Kidney (tissue), 14 donors: Measurements from ENCODE around the gene COX18. TPM values are rescaled to one million over a fixed set of nuclear protein-coding genes. Genes with fewer than 3 reads are reported as not detected.

Experiments
- DNase-seq, 5 donors: peaks; one replicate each; pipeline ENCODE4 v3.0.0-alpha.2; 2013 to 2020
- FAIRE-seq: peaks from 2 replicates; lab custom pipeline; 2012; peaks lifted over from hg19 to GRCh38; lab: Jason Lieb, UNC
- H3K27ac ChIP-seq, 2 donors: one replicate each; pipeline ENCODE4 v1.7.0; 2013; ENCODE audit warnings: low read depth in 2 of 2, low read length in 2 of 2, inconsistent platforms in 1 of 2
- H3K27me3 ChIP-seq: one replicate; pipeline ENCODE4 v1.7.1; 2013; ENCODE audit warnings: low read length, inconsistent platforms; ENCODE audit not compliant: control insufficient read depth, insufficient read depth
- H3K36me3 ChIP-seq, 3 donors: one replicate each; pipeline versions ENCODE4 v1.7.0 to v1.7.1; 2013; ENCODE audit warnings: low read length in 3 of 3, control low read depth in 1 of 3, inconsistent platforms in 1 of 3; ENCODE audit not compliant: insufficient read depth in 3 of 3, control insufficient read depth in 2 of 3
- H3K4me1 ChIP-seq, 3 donors: one replicate each; pipeline versions ENCODE4 v1.7.0 to v1.7.1; 2013; ENCODE audit warnings: low read length in 3 of 3, inconsistent platforms in 1 of 3, low read depth in 1 of 3; ENCODE audit not compliant: control insufficient read depth in 2 of 3, insufficient read depth in 2 of 3
- H3K4me3 ChIP-seq, 3 donors: one replicate each; pipeline versions ENCODE4 v1.7.0 to v1.8.1; 2013; ENCODE audit warnings: low read length in 3 of 3, control low read depth in 1 of 3, inconsistent platforms in 1 of 3
- H3K9ac ChIP-seq, 3 donors: one replicate each; pipeline versions ENCODE4 v1.7.0 to v1.7.1; 2013; ENCODE audit warnings: low read length in 3 of 3, control low read depth in 1 of 3, inconsistent platforms in 1 of 3
- H3K9me3 ChIP-seq, 3 donors: one replicate each; pipeline versions ENCODE4 v1.7.0 to v1.7.1; 2013; ENCODE audit warnings: low read length in 3 of 3, control low read depth in 1 of 3, inconsistent platforms in 1 of 3; ENCODE audit not compliant: control insufficient read depth in 2 of 3, insufficient read depth in 1 of 3
- CTCF ChIP-seq: IDR thresholded peaks from 3 replicates; pipeline ENCODE4 v1.5.1; 2012; ENCODE audit warnings: mild to moderate bottlenecking, moderate library complexity, borderline replicate concordance; ENCODE audit not compliant: insufficient read depth; ENCODE audit errors: extremely low read depth
- intact Hi-C: fragments of 100-400 bp; cut with DNase I; formaldehyde crosslinking; loops from one replicate; pipeline ENCODE4 v1.11.1; 2022
- polyA plus RNA-seq: library from polyadenylated mRNA; stranded (reverse); fragments of 350-450 nt; fragmentation: Illumina TruSeq; extraction: RNeasy Lipid Tissue Mini Kit (QIAGEN cat#74804); gene quantifications from one replicate; pipeline ENCODE4 v1.2.3, GENCODE V29; 2014; ENCODE audit warnings: low read depth, low replicate concordance; ENCODE audit not compliant: insufficient read depth
- total RNA-seq: library from RNA; stranded (reverse); fragmentation: NEBNext Ultra II Directional; extraction: Animal tissue kit (Norgen Biotek cat#: 25700); gene quantifications from one replicate; pipeline ENCODE4 v1.2.1, GENCODE V29; 2021
- donor health status: control.
- donor health status: control.
- donor health status: control.
- donor health status: control.
- donor health status: control.
- donor health status: DM: yes; HTN: yes; CAD: no.
- donor health status: Normal renal cell carcinoma (clear cell type).

COX18 gene
- total and polyA plus RNA-seq, 2 donors from 2014 or later, result 12.5 to 15.8 TPM

- intact Hi-C loops, result no loop called here
- H3K36me3 ChIP-seq, result no peaks in the 10 kb centered on the region
- H3K27me3 ChIP-seq, result no peaks in the 10 kb centered on the region
- peak; percentile 65 for TF ChIP-seq CTCF
- H3K4me1 ChIP-seq, result no peaks in the 10 kb centered on the region
- peak; percentile 76 for FAIRE-seq
- DNase-seq, result peak in 2 of 5 donors; percentile 60 to 78
- no peak overlapping the region for H3K4me3 ChIP-seq
- H3K9ac ChIP-seq, result no peak overlapping the region
- no peaks in the 10 kb centered on the region for H3K9me3 ChIP-seq
- H3K27ac ChIP-seq, result no peak overlapping the region
These were observed 50.0 kb downstream of the COX18 start for GRCh38 chr4:73019462-73020047.

- no peak overlapping the region for H3K9ac ChIP-seq
- H3K4me3 ChIP-seq, result no peak overlapping the region
- H3K4me1 ChIP-seq, result no peaks in the 10 kb centered on the region
- DNase-seq (no peak), FAIRE-seq (no peak)
- no peaks in the 10 kb centered on the region for H3K36me3 ChIP-seq
- H3K27ac ChIP-seq, result no peak overlapping the region
- intact Hi-C loops, result no loop called here
- H3K27me3 ChIP-seq, result no peaks in the 10 kb centered on the region
- no peaks in the 10 kb centered on the region for H3K9me3 ChIP-seq
- no peak for TF ChIP-seq CTCF
These were observed 50.9 kb downstream of the COX18 start for GRCh38 chr4:73018595-73018994.

- intact Hi-C loops, result no loop called here
- Histone ChIP-seq H3K4me3 (no peak overlapping the region), H3K36me3 (no peaks in the 10 kb centered on the region), H3K27ac (no peak overlapping the region), H3K9ac (no peak overlapping the region), H3K27me3 (no peaks in the 10 kb centered on the region), H3K4me1 (no peaks in the 10 kb centered on the region), H3K9me3 (no peaks in the 10 kb centered on the region)
- no peak for FAIRE-seq
- no peak for TF ChIP-seq CTCF
- DNase-seq, result no peak
These were observed 56.2 kb downstream of the COX18 start for GRCh38 chr4:73013310-73013709.

GRCh38 chr4:73012673-73013072 lies 56.8 kb downstream of the COX18 start:
- no peak for TF ChIP-seq CTCF
- no peak overlapping the region for H3K4me3 ChIP-seq
- H3K27me3 ChIP-seq, result no peaks in the 10 kb centered on the region
- FAIRE-seq, result no peak
- H3K36me3 ChIP-seq, result no peaks in the 10 kb centered on the region
- no peaks in the 10 kb centered on the region for H3K4me1 ChIP-seq
- peak in 1 of 5 donors; percentile 44 for DNase-seq
- intact Hi-C loops, result no loop called here
- H3K9me3 ChIP-seq, result no peaks in the 10 kb centered on the region
- no peak overlapping the region for H3K9ac ChIP-seq
- no peak overlapping the region for H3K27ac ChIP-seq
